Tibial nerve (tissue), 4 donors: ENCODE data around the gene PIEZO2. TPM values are rescaled to one million over a fixed set of nuclear protein-coding genes. Genes with fewer than 3 reads are reported as not detected.

Experiments
- DNase-seq, 2 donors: peaks; one replicate each; pipeline ENCODE4 v3.0.0-alpha.2; 2019; ENCODE audit warnings: low spot score in 2 of 2
- H3K27ac ChIP-seq, 4 donors: fragments of 200-600 bp; sonication (generic) in 3 of 4; one replicate each; pipeline ENCODE4 v1.5.1; 2017 to 2019; ENCODE audit warnings: mild to moderate bottlenecking in 1 of 4
- H3K27me3 ChIP-seq, 2 donors: fragments of 200-600 bp; sonication (generic) in 1 of 2; one replicate each; pipeline versions ENCODE4 v1.5.1 to v1.6.0; 2017 to 2019
- H3K36me3 ChIP-seq, 3 donors: fragments of 200-600 bp; sonication (generic); one replicate each; pipeline ENCODE4 v1.5.1; 2018 to 2019
- H3K4me1 ChIP-seq, 4 donors: fragments of 200-600 bp; sonication (generic) in 3 of 4; one replicate each; pipeline ENCODE4 v1.5.1; 2017 to 2019
- H3K4me3 ChIP-seq, 4 donors: fragments of 200-600 bp; sonication (generic) in 3 of 4; one replicate each; pipeline ENCODE4 v1.5.1; 2017 to 2019; ENCODE audit warnings: mild to moderate bottlenecking in 1 of 4, moderate library complexity in 1 of 4
- H3K9me3 ChIP-seq, 4 donors: fragments of 200-600 bp; sonication (generic) in 3 of 4; one replicate each; pipeline ENCODE4 v1.5.1; 2017 to 2019
- EP300 ChIP-seq, 2 donors: sonication (generic); formaldehyde crosslinking; IDR thresholded peaks; one replicate each; pipeline ENCODE4 v1.6.1; 2017; ENCODE audit warnings: antibody characterized with exemption in 2 of 2, mild to moderate bottlenecking in 1 of 2
- POLR2A ChIP-seq, 2 donors: fragments of 450-650 bp; IDR thresholded peaks; one replicate each; pipeline ENCODE4 v1.6.1; 2017; ENCODE audit warnings: antibody characterized with exemption in 2 of 2, mild to moderate bottlenecking in 2 of 2, moderate library complexity in 2 of 2
- WGBS, 2 donors: methylation state at CpG; one replicate each; pipeline ENCODE4 v1.1.5; 2018; 5-methylcytosine and 5-hydroxymethylcytosine counted together
- total RNA-seq, 4 donors: library from RNA; depleted of rRNA; stranded (reverse); fragments of >200 nt; gene quantifications; one replicate each; pipeline ENCODE4 v1.1.0, GENCODE V29; 2016
- TF ChIP-seq, protein P1 (sequence below), 5 experiments: fragments of 200-600 bp in 3 of 5; fragments of 450-650 bp in 2 of 5; sonication (generic) in 3 of 5; IDR thresholded peaks; one replicate each; pipeline ENCODE4 v1.5.1; 2016 to 2019; ENCODE audit warnings: antibody characterized with exemption in 5 of 5, mild to moderate bottlenecking in 3 of 5, moderate library complexity in 2 of 5

Gene PIEZO2
- total RNA-seq, 4 donors from 2014 or later, result 17.0 to 27.7 (median 22.3) TPM

DNA sequence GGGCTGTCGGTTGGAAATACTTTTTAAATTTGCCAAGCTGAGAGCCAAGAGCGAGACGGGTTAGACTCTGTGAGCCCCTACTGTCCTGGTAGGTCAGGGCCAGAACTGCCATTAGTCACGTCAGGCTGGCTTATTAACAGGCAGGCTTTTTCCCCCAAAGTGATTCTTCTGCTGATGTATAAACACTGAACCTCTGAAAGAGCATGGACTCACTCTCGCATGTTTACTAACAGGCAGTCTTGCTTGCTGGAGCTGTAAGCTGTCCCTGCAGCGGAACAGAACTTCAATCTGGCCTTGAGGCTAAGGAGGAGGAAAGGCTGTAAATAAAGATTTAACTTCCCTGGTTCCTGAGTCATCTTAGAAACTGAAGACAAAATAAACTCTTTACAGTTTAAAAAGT lies 288.4 kb downstream of the PIEZO2 start:
- Histone ChIP-seq H3K36me3 (no peaks in the 10 kb centered on the region), H3K27ac (no peak overlapping the region), H3K27me3 (no peaks in the 10 kb centered on the region), H3K4me3 (no peak overlapping the region), H3K9me3 (peaks cover 0 to 8% (median 0%) of the 10 kb centered on the region in 4 donors), H3K4me1 (peaks cover 0 to 12% (median 0%) of the 10 kb centered on the region in 4 donors)
- TF ChIP-seq POLR2A (IDR thresholded peaks at IDR 0.05) (no peak), EP300 (IDR thresholded peaks at IDR 0.05) (no peak)
- TF ChIP-seq, protein P1, sequence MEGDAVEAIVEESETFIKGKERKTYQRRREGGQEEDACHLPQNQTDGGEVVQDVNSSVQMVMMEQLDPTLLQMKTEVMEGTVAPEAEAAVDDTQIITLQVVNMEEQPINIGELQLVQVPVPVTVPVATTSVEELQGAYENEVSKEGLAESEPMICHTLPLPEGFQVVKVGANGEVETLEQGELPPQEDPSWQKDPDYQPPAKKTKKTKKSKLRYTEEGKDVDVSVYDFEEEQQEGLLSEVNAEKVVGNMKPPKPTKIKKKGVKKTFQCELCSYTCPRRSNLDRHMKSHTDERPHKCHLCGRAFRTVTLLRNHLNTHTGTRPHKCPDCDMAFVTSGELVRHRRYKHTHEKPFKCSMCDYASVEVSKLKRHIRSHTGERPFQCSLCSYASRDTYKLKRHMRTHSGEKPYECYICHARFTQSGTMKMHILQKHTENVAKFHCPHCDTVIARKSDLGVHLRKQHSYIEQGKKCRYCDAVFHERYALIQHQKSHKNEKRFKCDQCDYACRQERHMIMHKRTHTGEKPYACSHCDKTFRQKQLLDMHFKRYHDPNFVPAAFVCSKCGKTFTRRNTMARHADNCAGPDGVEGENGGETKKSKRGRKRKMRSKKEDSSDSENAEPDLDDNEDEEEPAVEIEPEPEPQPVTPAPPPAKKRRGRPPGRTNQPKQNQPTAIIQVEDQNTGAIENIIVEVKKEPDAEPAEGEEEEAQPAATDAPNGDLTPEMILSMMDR (IDR thresholded peaks at IDR 0.05), result no peak
- DNase-seq, result no peak
- 30 to 34% methylated on average over 6 of the region's 6 CpGs for WGBS, 2 donors

GRCh38 chr18:10860382-10860781 lies 289.0 kb downstream of the PIEZO2 start:
- no peak for DNase-seq
- Histone ChIP-seq H3K27ac (no peak overlapping the region), H3K36me3 (no peaks in the 10 kb centered on the region), H3K9me3 (peaks cover 0 to 8% (median 0%) of the 10 kb centered on the region in 4 donors), H3K4me1 (peaks cover 0 to 12% (median 0%) of the 10 kb centered on the region in 4 donors), H3K4me3 (no peak overlapping the region), H3K27me3 (no peaks in the 10 kb centered on the region)
- 65 to 70% methylated on average over 4 of the region's 4 CpGs for WGBS, 2 donors
- TF ChIP-seq EP300 (IDR thresholded peaks at IDR 0.05) (no peak), POLR2A (IDR thresholded peaks at IDR 0.05) (no peak)
- TF ChIP-seq, protein P1 (IDR thresholded peaks at IDR 0.05), result no peak

- 86 to 91% methylated on average over 4 of the region's 4 CpGs for WGBS, 2 donors
- Histone ChIP-seq H3K27ac (no peak overlapping the region), H3K9me3 (no peaks in the 10 kb centered on the region), H3K4me1 (peaks cover 0 to 12% (median 0%) of the 10 kb centered on the region in 4 donors), H3K27me3 (no peaks in the 10 kb centered on the region), H3K4me3 (no peak overlapping the region), H3K36me3 (no peaks in the 10 kb centered on the region)
- DNase-seq, result no peak
- TF ChIP-seq EP300 (IDR thresholded peaks at IDR 0.05) (no peak), POLR2A (IDR thresholded peaks at IDR 0.05) (no peak)
- TF ChIP-seq, protein P1 (IDR thresholded peaks at IDR 0.05), result no peak
Observed at GRCh38 chr18:10858477-10858876, 290.9 kb downstream of the PIEZO2 start.

- TF ChIP-seq POLR2A (IDR thresholded peaks at IDR 0.05) (no peak), EP300 (IDR thresholded peaks at IDR 0.05) (no peak)
- TF ChIP-seq, protein P1 (IDR thresholded peaks at IDR 0.05), result no peak
Observed at GRCh38 chr18:10856132-10856531, 293.2 kb downstream of the PIEZO2 start.

DNA sequence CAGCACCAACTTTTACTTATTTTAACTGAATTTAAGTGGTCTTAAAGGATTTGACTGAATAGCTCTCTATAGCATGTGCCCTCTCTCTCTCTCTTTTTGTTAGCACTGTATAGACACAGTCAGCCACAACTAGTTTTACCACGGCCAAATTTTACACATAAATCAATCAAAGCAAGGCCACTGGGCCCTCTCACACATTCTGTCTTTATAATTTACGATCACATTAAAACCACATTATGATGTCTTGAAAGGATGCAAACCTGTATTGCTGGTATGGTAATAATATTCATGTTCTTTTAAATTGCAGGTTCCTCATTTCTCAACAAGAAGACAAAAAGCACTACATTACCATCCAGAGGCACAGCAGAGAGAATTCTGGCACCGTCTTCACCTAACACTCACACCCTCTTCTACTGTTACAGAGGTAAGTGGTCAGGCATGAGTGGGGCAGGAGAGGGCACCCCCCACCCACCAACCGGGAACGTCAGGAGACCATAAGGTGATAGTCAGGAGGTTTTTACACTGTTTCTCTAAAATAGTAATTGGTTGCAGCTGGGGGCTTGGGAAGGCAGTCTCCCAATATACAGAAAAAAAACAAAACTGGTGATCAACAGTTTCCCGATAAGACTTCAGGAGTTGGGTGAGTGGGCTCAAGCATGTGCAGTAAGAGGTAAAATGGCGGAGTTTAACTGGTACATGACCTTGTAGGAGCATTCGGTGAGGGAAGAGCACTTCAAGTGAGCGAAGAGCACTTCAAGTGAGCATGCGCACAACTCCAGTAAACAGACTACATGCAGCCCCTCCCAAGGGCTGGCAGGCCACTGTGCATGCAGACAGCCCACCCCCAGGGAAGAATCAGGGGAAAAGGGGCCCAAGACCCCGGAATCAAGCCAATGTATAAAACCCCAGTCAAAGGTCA lies 296.7 kb downstream of the PIEZO2 start:
- DNase-seq, result no peak
- no peaks in the 10 kb centered on the region for H3K27me3 ChIP-seq
- H3K4me1 ChIP-seq, result peaks cover 0 to 17% (median 0%) of the 10 kb centered on the region in 4 donors
- WGBS, 2 donors, result 78 to 80% methylated on average over 11 of the region's 11 CpGs
- H3K4me3 ChIP-seq, result no peak overlapping the region
- TF ChIP-seq EP300 (IDR thresholded peaks at IDR 0.05) (no peak), POLR2A (IDR thresholded peaks at IDR 0.05) (no peak)
- TF ChIP-seq, protein P1 (IDR thresholded peaks at IDR 0.05), result no peak
- no peak overlapping the region for H3K27ac ChIP-seq
- no peaks in the 10 kb centered on the region for H3K9me3 ChIP-seq
- no peaks in the 10 kb centered on the region for H3K36me3 ChIP-seq

More at GRCh38 chr18:10856132-10856531, 293.2 kb downstream of the PIEZO2 start:
- Histone ChIP-seq H3K27me3 (no peaks in the 10 kb centered on the region), H3K4me3 (no peak overlapping the region), H3K4me1 (peaks cover 0 to 16% (median 0%) of the 10 kb centered on the region in 4 donors), H3K36me3 (no peaks in the 10 kb centered on the region), H3K9me3 (no peaks in the 10 kb centered on the region), H3K27ac (no peak overlapping the region)
- WGBS, 2 donors, result 76 to 81% methylated on average over 5 of the region's 5 CpGs
- no peak for DNase-seq
